AG08395 (cell line): ENCODE results near the gene REXO5.
"Not testable (repeated sequence)": the region's sequence is repeated elsewhere in the genome, so short reads cannot be mapped to it uniquely, and the experiment has no call there.

Experiments
- DNase-seq: peaks from one replicate; pipeline ENCODE4 v3.0.0; 2012; ENCODE audit warnings: mixed read lengths, low spot score

The REXO5 gene

GRCh38 chr16:20849589-20850390 is 43.5 kb downstream of the REXO5 start:
- peak; percentile 65 for DNase-seq

DNA sequence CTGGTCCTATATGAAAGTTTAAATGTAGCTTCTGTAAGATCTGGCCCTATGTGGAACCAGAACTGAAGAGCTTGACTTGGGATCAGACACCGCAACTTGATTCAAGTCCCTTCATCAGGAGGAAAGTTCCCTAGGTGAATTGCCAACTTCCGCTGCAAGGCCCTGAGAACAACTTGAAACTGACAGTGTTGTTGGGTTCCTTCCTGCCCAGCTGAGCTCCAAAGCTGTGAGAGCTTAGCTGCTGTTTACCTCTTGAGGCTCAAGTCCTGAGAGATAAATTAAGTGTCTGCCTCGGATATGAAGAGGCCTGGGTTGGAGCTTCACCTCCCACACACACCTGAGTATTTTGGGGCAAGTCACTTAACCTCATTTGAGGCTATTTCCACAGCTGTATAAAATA is 44.7 kb downstream of the REXO5 start:
- no peak for DNase-seq

GRCh38 chr16:20851601-20852000 is 45.3 kb downstream of the REXO5 start:
- peak; percentile 87 for DNase-seq

- no peak for DNase-seq
Measured at GRCh38 chr16:20853143-20853542, 46.8 kb downstream of the REXO5 start.

DNA sequence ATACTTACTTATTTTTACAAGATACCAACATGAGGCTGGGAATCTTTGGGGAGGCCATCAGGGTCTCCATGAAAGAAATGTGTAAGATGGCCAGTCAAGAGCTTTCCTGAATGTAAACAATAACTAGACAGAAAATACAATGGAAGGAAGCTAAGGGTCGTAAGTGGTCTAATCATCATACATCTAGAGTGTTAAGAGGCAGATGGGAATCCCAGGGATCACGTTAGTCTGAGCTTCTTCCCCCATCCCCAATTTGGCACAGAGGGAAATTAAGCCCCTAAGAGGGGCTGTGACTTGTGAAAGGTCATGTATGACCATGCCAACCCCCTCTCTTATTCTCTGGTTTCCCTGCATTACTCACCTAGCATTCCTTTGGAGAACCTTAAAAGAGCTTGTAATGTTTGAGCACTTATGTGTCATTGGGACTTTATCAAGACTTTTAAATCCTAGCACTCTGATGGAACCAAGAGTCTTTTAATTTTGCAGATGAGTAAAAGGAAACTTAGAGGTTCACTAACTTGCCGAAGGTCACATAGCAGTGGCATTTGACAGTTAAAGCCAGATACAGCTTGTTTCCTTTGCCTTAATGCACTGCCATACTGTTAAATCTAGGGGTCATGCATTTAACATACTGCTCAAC is 47.8 kb downstream of the REXO5 start:
- no peak for DNase-seq

GRCh38 chr16:20854963-20855362 is 48.6 kb downstream of the REXO5 start:
- DNase-seq = no peak

DNA sequence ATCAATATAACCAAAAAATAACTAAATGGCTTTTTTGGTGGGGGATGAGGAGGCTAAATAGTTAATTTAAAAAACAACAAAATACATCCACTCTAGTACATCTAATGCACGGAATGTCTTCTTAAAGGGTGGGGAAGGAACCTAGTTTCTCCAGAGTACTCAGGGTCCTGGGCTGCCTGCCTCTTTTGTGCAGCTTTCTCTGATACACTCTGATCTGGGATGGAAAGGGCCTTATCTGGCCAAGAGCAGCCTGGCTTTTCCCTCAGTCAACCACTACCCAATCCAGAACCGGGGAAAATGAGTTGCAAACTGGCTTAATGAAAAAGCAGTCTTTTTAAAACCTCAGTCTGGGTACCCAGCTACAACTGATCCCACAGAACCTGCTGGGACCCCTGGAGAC is 51.0 kb downstream of the REXO5 start:
- no peak for DNase-seq

GRCh38 chr16:20859229-20859628 is 52.9 kb downstream of the REXO5 start:
- no peak for DNase-seq

GRCh38 chr16:20859699-20860098 is 53.4 kb downstream of the REXO5 start:
- no peak for DNase-seq

GRCh38 chr16:20860361-20860760 is 54.0 kb downstream of the REXO5 start:
- DNase-seq = no peak

- DNase-seq = not testable (repeated sequence)
Measured at GRCh38 chr16:20860995-20861394, 54.7 kb downstream of the REXO5 start.

- no peak for DNase-seq
Measured at GRCh38 chr16:20862162-20862960, 56.0 kb downstream of the REXO5 start.

GRCh38 chr16:20864376-20864775 is 58.0 kb downstream of the REXO5 start:
- not testable (repeated sequence) for DNase-seq

DNA sequence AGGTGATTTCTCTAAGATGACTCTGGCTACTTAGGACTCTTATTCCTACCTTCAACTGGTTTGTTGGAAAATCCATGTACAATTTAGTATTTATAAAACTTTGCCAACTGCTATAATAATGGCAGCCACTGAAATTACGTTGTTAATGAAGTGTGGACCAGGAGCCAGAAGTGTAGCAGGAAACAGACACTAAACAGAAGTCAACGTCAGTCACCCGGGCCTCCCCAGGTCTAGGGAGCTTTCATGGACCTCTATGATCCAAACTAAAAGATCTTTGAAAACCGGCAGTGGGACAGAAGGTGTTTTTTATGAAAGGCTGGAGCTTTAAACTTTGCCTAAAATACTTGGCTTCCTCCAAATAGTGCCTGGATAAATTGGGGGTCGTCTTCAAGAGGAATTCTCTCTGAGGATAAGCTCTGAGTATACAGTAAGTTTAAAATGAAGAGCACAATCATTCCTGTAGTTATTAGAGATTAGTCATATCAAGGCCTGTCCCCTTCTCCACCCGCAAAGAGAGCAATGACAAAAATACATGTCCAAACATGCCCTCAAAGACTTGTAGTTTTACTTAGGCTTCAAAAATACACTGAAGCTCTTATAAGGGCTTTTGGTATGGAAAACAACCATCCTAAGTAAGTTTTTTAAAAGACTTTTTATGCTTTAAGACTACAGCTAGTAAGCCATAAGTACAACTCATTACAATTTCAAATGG is 59.2 kb downstream of the REXO5 start:
- peak; percentile 50 for DNase-seq

DNA sequence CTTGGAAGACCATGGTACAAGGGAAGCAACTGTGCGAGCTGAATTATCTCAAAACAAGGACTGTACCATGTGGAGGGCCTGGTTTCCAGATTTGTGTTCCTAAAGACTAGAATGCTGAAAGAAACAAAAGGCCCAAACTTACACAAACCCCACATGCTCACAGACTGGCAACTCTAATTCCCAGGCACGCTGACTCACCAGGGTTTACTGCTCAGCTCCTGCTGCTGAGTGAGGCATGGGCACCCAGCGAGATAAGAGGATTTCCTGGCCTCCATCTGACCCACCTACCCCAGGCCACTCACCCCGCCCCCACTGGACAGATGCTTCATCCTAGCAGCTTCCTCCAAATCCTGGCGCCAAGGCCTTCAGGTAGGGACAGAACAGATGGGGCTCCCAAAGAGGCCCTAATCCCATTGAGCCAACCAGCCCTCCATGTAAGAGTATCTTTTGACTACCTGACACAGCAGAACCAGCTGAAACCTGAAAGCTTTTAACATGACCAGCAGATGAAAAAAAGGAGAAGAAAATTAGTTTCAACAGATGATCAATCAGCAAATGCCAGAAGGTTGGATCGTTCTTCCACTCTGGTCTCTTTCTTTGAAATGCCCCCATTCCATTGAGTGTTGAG is 59.9 kb downstream of the REXO5 start:
- peak; percentile 84 for DNase-seq

- no peak for DNase-seq
Measured at GRCh38 chr16:20866801-20867200, 60.5 kb downstream of the REXO5 start.

- peak; percentile 41 for DNase-seq
Measured at GRCh38 chr16:20867585-20867984, 61.3 kb downstream of the REXO5 start.

GRCh38 chr16:20868890-20869289 is 62.6 kb downstream of the REXO5 start:
- peak; percentile 86 for DNase-seq

DNA sequence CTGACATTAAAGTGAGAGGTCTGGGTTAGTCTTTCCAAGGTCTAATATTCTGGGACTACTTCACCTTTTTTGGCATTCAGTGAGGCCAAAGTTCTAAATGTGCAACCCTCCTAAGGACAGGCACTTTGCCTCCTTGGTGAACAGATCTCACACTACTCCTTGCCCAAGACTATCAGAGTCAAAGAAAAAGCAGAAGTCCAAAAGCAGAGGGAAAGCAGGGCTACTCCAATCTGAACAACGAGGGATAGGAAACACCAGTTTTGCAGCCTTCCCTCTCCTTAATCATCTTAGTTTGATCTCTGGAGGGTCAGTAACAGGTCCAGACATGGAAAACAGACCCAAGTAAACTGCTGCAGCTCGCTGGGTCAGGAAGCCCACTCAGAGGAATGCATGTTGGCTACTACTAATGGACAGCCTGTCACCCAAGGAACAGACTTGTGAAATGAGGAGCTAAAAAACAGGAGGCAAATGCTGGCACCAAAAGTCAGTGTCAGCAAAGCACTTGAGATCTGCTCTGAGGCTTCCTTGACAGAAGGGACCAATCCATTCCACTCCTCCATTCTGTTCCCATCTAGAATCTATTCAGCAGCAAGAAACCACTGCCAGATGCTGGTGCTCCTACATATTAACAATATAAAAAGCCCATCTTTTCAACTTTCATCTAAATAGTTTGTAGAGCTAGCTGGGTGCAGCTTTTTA is 63.9 kb downstream of the REXO5 start:
- DNase-seq = no peak

- no peak for DNase-seq
Measured at GRCh38 chr16:20871258-20871657, 64.9 kb downstream of the REXO5 start.
